Upper lobe of left lung (tissue), 6 donors: ENCODE data around the gene LRCH1. TPM values are rescaled to one million over a fixed set of nuclear protein-coding genes. Genes with fewer than 3 reads are reported as not detected.

ENCODE experiments used
- ATAC-seq, 2 donors: fragments of 200-7000 bp; cut with Tn5 transposase; one replicate each; pipeline ENCODE4 v1.9.1; 2022; ENCODE audit warnings: mild to moderate bottlenecking in 2 of 2, moderate library complexity in 2 of 2; ENCODE audit not compliant: low FRiP score in 2 of 2
- DNase-seq, 2 donors: peaks; one replicate each; pipeline ENCODE4 v3.0.0-alpha.2; 2019 to 2020
- H3K27ac ChIP-seq, 4 donors: fragments of 200-600 bp; sonication (generic); one replicate each; pipeline ENCODE4 v1.5.1; 2016 to 2019
- H3K27me3 ChIP-seq, 4 donors: fragments of 200-600 bp; sonication (generic); one replicate each; pipeline ENCODE4 v1.5.1; 2017 to 2019
- H3K36me3 ChIP-seq, 4 donors: fragments of 200-600 bp; sonication (generic); one replicate each; pipeline ENCODE4 v1.5.1; 2016 to 2019
- H3K4me1 ChIP-seq, 4 donors: fragments of 200-600 bp; sonication (generic); one replicate each; pipeline ENCODE4 v1.5.1; 2018 to 2019
- H3K4me3 ChIP-seq, 4 donors: fragments of 200-600 bp; sonication (generic); one replicate each; pipeline ENCODE4 v1.5.1; 2017 to 2019; ENCODE audit warnings: mild to moderate bottlenecking in 2 of 4, moderate library complexity in 1 of 4
- H3K9me3 ChIP-seq, 4 donors: fragments of 200-600 bp; sonication (generic); one replicate each; pipeline ENCODE4 v1.5.1; 2018 to 2019
- EP300 ChIP-seq, 4 donors: sonication (generic); formaldehyde crosslinking; IDR thresholded peaks; one replicate each; pipeline ENCODE4 v1.5.1; 2017; ENCODE audit warnings: antibody characterized with exemption in 4 of 4, control low read depth in 2 of 4
- POLR2A ChIP-seq, 4 donors: fragments of 450-650 bp; IDR thresholded peaks; one replicate each; pipeline ENCODE4 v1.5.1; 2016 to 2017; ENCODE audit warnings: antibody characterized with exemption in 4 of 4, mild to moderate bottlenecking in 2 of 4
- POLR2AphosphoS5 ChIP-seq, 2 donors: sonication (generic); formaldehyde crosslinking; IDR thresholded peaks; one replicate each; pipeline ENCODE4 v1.5.1; 2017; ENCODE audit warnings: antibody characterized with exemption in 2 of 2
- WGBS, 2 donors: methylation state at CpG; one replicate each; pipeline ENCODE4 v1.1.5; 2017 to 2018; 5-methylcytosine and 5-hydroxymethylcytosine counted together
- total RNA-seq, 6 donors: library from RNA; depleted of rRNA in 4 of 6; stranded (reverse); fragments of >200 nt in 4 of 6; gene quantifications; one replicate each; pipeline versions ENCODE4 v1.1.0 to v1.2.1, GENCODE V29; 2016 to 2021
- TF ChIP-seq, protein P1 (sequence below), 6 experiments: fragments of 450-650 bp in 4 of 6; fragments of 200-600 bp in 2 of 6; sonication (generic) in 2 of 6; IDR thresholded peaks; one replicate each; pipeline ENCODE4 v1.5.1; 2016 to 2019; ENCODE audit warnings: antibody characterized with exemption in 6 of 6
- donor health status: DM: no; HTN: no; CAD: no; lungs with moderate emphysema.
- donor health status: DM: no; HTN: yes; CAD: no; lungs with severe emphysema.

The LRCH1 gene
- total RNA-seq, 6 donors from 2014 or later: 17.2 to 27.0 (median 22.7) TPM

DNA sequence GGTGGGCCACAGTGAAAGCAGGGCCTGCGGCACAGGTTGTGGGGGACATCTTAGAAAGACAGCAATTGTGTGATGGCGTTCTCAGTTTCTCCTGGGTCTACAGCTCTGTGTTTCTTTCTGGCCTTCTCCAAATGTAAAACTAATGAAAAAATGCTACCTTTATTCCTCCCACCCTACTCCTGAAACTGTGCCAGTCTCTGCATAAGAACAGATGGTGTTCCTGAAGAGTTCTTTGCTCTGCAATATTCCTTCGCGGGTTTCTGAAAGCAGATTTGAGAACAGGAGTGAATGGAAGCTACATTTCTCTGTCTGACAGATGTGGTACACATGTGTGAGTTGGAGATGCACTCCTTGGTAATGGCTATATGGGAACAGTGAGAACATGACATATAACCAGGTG lies 18.0 kb upstream of the LRCH1 start:
- DNase-seq (no peak), ATAC-seq (no peak)
- H3K27me3 ChIP-seq: no peaks in the 10 kb centered on the region
- H3K4me3 ChIP-seq: no peak overlapping the region
- no peak for TF ChIP-seq EP300 (IDR thresholded peaks at IDR 0.05)
- TF ChIP-seq, protein P1, sequence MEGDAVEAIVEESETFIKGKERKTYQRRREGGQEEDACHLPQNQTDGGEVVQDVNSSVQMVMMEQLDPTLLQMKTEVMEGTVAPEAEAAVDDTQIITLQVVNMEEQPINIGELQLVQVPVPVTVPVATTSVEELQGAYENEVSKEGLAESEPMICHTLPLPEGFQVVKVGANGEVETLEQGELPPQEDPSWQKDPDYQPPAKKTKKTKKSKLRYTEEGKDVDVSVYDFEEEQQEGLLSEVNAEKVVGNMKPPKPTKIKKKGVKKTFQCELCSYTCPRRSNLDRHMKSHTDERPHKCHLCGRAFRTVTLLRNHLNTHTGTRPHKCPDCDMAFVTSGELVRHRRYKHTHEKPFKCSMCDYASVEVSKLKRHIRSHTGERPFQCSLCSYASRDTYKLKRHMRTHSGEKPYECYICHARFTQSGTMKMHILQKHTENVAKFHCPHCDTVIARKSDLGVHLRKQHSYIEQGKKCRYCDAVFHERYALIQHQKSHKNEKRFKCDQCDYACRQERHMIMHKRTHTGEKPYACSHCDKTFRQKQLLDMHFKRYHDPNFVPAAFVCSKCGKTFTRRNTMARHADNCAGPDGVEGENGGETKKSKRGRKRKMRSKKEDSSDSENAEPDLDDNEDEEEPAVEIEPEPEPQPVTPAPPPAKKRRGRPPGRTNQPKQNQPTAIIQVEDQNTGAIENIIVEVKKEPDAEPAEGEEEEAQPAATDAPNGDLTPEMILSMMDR (IDR thresholded peaks at IDR 0.05): no peak
- no peak for TF ChIP-seq POLR2A (IDR thresholded peaks at IDR 0.05)
- TF ChIP-seq POLR2AphosphoS5 (IDR thresholded peaks at IDR 0.05): no peak
- H3K4me1 ChIP-seq: no peaks in the 10 kb centered on the region
- H3K36me3 ChIP-seq: no peaks in the 10 kb centered on the region
- H3K27ac ChIP-seq: no peak overlapping the region
- H3K9me3 ChIP-seq: no peaks in the 10 kb centered on the region
- WGBS, 2 donors: 95 to 96% methylated on average over 4 of the region's 4 CpGs

DNA sequence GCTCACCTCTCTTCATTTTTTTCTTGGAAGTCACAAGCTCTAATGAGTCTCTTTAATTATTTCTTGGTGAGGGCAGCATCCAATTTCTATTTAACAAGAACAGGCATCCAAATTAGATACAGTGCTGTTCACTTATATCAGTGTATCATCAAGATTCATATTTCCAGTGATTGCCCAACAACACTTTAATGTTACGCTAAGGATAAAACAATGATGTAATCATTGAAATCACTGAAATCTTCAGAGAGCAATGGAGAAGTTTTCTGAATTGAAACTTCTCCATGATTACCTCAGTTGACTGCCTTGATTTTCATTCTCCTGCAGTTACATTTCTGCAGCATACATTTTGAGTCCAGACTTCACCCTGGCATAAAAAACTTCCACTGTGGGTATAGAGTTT lies 17.1 kb upstream of the LRCH1 start:
- peak in 1 of 2 donors; percentile 31 for ATAC-seq
- Histone ChIP-seq H3K27ac (no peak overlapping the region), H3K4me1 (no peaks in the 10 kb centered on the region), H3K27me3 (no peaks in the 10 kb centered on the region), H3K9me3 (no peaks in the 10 kb centered on the region), H3K36me3 (no peaks in the 10 kb centered on the region), H3K4me3 (no peak overlapping the region)
- TF ChIP-seq EP300 (IDR thresholded peaks at IDR 0.05) (no peak), POLR2AphosphoS5 (IDR thresholded peaks at IDR 0.05) (no peak), POLR2A (IDR thresholded peaks at IDR 0.05) (no peak)
- TF ChIP-seq, protein P1 (IDR thresholded peaks at IDR 0.05): no peak
- DNase-seq: no peak
- WGBS, 2 donors: 54 to 76% methylated on average over 1 of the region's 1 CpG

DNA sequence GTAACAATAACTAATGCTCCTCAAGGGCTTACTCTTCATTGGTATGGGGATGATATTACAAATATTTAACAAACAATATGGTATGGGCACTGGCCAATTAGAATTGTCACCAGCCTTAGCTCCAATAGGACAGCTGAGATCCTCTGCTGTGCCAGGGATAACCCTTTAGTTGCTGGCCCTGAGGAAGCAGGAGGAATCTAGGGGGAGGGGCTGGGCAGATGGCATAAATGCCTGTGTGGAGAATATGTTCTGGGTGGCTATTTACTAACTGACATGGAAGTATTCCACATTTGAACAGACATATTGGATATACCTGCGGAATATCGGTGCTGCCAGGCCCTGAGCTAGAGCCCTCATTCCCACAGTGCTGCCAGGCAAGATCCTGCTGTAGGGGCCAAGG lies 16.6 kb upstream of the LRCH1 start:
- ATAC-seq (no peak), DNase-seq (no peak)
- no peak overlapping the region for H3K27ac ChIP-seq
- 88 to 92% methylated on average over 2 of the region's 2 CpGs for WGBS, 2 donors
- TF ChIP-seq, protein P1 (IDR thresholded peaks at IDR 0.05): no peak
- no peak for TF ChIP-seq EP300 (IDR thresholded peaks at IDR 0.05)
- TF ChIP-seq POLR2A (IDR thresholded peaks at IDR 0.05): no peak
- TF ChIP-seq POLR2AphosphoS5 (IDR thresholded peaks at IDR 0.05): no peak
- no peaks in the 10 kb centered on the region for H3K36me3 ChIP-seq
- H3K4me1 ChIP-seq: no peaks in the 10 kb centered on the region
- H3K9me3 ChIP-seq: no peaks in the 10 kb centered on the region
- H3K4me3 ChIP-seq: no peak overlapping the region
- H3K27me3 ChIP-seq: no peaks in the 10 kb centered on the region

DNA sequence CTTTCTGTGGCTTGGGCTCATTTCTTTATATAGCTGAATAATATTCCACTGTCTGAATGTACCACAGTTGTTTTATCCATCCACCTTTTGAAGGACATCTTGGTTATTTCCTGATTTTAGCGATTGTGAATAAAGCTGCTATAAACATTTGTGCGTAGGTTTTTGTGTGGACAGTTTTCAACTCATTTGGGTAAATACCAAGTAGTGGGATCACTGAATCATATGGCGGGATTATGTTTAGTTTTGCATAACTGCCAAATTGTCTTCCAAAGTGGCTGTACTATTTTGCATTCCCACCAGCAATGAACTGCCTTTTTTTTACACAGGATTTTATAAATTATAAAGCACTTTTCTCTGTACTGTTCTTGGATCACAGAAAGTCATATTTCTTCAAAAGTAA lies 13.7 kb upstream of the LRCH1 start:
- H3K27ac ChIP-seq: no peak overlapping the region
- H3K27me3 ChIP-seq: no peaks in the 10 kb centered on the region
- no peak for TF ChIP-seq EP300 (IDR thresholded peaks at IDR 0.05)
- TF ChIP-seq, protein P1 (IDR thresholded peaks at IDR 0.05): no peak
- TF ChIP-seq POLR2AphosphoS5 (IDR thresholded peaks at IDR 0.05): no peak
- TF ChIP-seq POLR2A (IDR thresholded peaks at IDR 0.05): no peak
- no peak for ATAC-seq
- no peaks in the 10 kb centered on the region for H3K9me3 ChIP-seq
- H3K4me1 ChIP-seq: no peaks in the 10 kb centered on the region
- no peak overlapping the region for H3K4me3 ChIP-seq
- DNase-seq: no peak
- WGBS, 2 donors: 87 to 89% methylated on average over 3 of the region's 3 CpGs
- no peaks in the 10 kb centered on the region for H3K36me3 ChIP-seq

DNA sequence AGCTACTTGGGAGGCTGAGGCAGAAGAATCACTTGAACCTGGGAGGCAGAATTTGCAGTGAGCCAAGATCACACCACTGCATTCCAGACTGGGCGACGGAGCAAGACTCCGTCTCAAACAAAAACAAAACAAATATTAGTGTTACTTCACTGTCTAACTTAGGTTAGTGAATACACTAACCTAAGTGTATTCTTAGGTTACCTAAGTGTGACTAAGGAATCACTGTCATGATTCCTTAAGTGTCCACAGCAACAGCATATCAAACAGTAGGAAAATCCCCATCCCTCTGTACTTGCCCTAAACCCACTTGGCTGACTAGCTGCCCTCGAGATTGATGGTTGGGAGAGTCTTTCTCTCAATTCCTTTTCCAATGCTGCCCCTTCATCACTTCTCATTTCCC lies 11.8 kb upstream of the LRCH1 start:
- no peak for TF ChIP-seq POLR2AphosphoS5 (IDR thresholded peaks at IDR 0.05)
- TF ChIP-seq EP300 (IDR thresholded peaks at IDR 0.05): no peak
- TF ChIP-seq, protein P1 (IDR thresholded peaks at IDR 0.05): no peak
- no peak for TF ChIP-seq POLR2A (IDR thresholded peaks at IDR 0.05)
- H3K27me3 ChIP-seq: no peaks in the 10 kb centered on the region
- H3K36me3 ChIP-seq: no peaks in the 10 kb centered on the region
- DNase-seq: no peak
- H3K27ac ChIP-seq: no peak overlapping the region
- H3K9me3 ChIP-seq: no peaks in the 10 kb centered on the region
- no peaks in the 10 kb centered on the region for H3K4me1 ChIP-seq
- no peak for ATAC-seq
- WGBS, 2 donors: 91 to 97% methylated on average over 4 of the region's 4 CpGs
- H3K4me3 ChIP-seq: no peak overlapping the region
